Fibroblast of mammary gland (primary cell): ENCODE data around the gene APBA2.

ENCODE experiments used
- DNase-seq: peaks from one replicate; pipeline ENCODE4 v3.0.0-alpha.2; 2010; ENCODE audit warnings: low read depth
- H3K4me3 ChIP-seq: 2 replicates; pipeline ENCODE4 v1.5.1; 2011; ENCODE audit warnings: low read depth, mild to moderate bottlenecking, low read length, moderate library complexity; ENCODE audit not compliant: control insufficient read depth
- CTCF ChIP-seq: conservative IDR thresholded peaks from 2 replicates; pipeline ENCODE4 v1.5.1; 2011; ENCODE audit warnings: low read depth, low read length, inconsistent platforms; ENCODE audit not compliant: control insufficient read depth, insufficient read depth

Gene APBA2

GRCh38 chr15:28935316-28935715 lies 49.5 kb downstream of the APBA2 start:
- TF ChIP-seq CTCF = no peak
- no peak for DNase-seq
- H3K4me3 ChIP-seq = no peak overlapping the region

GRCh38 chr15:28936081-28936480 lies 50.3 kb downstream of the APBA2 start:
- DNase-seq = no peak

GRCh38 chr15:28936481-28936881 lies 50.7 kb downstream of the APBA2 start:
- no peak overlapping the region for H3K4me3 ChIP-seq
- DNase-seq = no peak
- TF ChIP-seq CTCF = no peak

More at GRCh38 chr15:28936081-28936480, 50.3 kb downstream of the APBA2 start:
- no peak for TF ChIP-seq CTCF
- H3K4me3 ChIP-seq = no peak overlapping the region

GRCh38 chr15:28937271-28937670 lies 51.5 kb downstream of the APBA2 start:
- H3K4me3 ChIP-seq = no peak overlapping the region
- no peak for DNase-seq
- TF ChIP-seq CTCF = no peak

GRCh38 chr15:28942046-28942445 lies 56.3 kb downstream of the APBA2 start:
- TF ChIP-seq CTCF = no peak

GRCh38 chr15:28942571-28942970 lies 56.8 kb downstream of the APBA2 start:
- no peak for DNase-seq
- H3K4me3 ChIP-seq = no peak overlapping the region
- no peak for TF ChIP-seq CTCF

More at GRCh38 chr15:28942046-28942445, 56.3 kb downstream of the APBA2 start:
- H3K4me3 ChIP-seq = no peak overlapping the region
- DNase-seq = no peak

GRCh38 chr15:28943146-28943545 lies 57.4 kb downstream of the APBA2 start:
- DNase-seq = no peak
- H3K4me3 ChIP-seq = no peak overlapping the region
- TF ChIP-seq CTCF = no peak
